ENCODE data around the gene CSK.

The CSK gene

GRCh38 chr15:74792227-74793016, 10.5 kb downstream of the CSK start:
- Histone ChIP-seq H3K27me3 (ENCODE audit: control insufficient read depth in 5 of 5, insufficient read depth in 4 of 5, low read length in 5 of 5) (no peaks in the 10 kb centered on the region), H3K36me3 (ENCODE audit: control insufficient read depth in 5 of 5, insufficient read depth in 5 of 5, low read length in 5 of 5) (peaks cover 0 to 11% (median 2%) of the 10 kb centered on the region in 5 donors), H3K27ac (ENCODE audit: low read depth, low read length) (no peak overlapping the region), H3K9me3 (ENCODE audit: control insufficient read depth in 5 of 5, low read length in 5 of 5) (no peaks in the 10 kb centered on the region), H3K9ac (ENCODE audit: low read length in 5 of 5) (peak overlapping the region in 2 of 5 donors; percentile 28 to 48), H3K4me1 (ENCODE audit: control insufficient read depth in 5 of 5, insufficient read depth in 5 of 5, low read length in 5 of 5) (peaks cover 19 to 65% (median 59%) of the 10 kb centered on the region in 5 donors), H3K4me3 (ENCODE audit: low read depth in 1 of 5, low read length in 5 of 5) (no peak overlapping the region)

DNA sequence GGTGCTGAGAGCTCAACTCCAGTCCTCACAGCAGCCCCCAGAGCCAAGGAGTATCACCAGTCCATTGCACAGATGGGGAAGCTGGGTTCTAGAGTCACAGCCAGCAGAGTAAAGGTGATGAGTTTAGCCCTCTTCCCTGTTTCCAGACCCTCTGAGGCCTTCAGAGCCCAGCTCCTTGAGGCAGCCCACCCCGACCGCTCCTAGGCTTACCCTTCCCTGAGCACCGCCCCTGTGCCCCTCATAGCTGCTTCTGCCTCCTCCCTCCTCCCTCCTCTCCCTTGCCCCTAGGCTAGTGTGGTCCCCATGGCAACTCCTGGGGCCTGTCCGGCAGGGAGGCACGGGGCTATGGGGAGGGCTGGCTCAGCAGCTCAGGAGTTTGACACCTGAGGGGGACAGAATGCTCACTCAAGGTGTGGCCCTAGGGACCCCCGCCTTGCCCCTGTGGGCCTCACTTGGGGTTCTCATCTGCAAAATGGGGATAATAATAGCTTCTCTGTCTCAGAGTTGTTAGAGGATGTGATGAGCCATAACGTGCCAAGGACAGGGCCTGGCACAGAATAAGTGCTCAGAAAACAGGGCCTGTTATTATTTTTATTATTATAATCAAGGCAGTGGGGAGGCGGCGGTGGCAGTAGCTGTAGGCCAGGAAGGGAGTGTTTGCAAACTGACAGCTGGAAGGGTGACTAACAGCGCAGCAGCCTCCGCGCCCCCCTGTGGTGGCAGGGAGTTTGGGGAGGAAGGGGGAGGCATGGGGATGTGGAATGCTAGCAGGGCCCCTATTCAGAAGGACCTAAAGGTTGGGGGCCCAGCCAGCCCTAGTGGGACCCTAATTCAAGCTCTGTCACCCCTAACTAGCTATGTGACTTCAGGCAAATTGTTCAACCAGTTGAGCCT, 11.5 kb downstream of the CSK start:
- Histone ChIP-seq H3K27ac (ENCODE audit: low read depth, low read length) (no peak overlapping the region), H3K27me3 (ENCODE audit: control insufficient read depth in 5 of 5, insufficient read depth in 4 of 5, low read length in 5 of 5) (no peaks in the 10 kb centered on the region), H3K4me1 (ENCODE audit: control insufficient read depth in 5 of 5, insufficient read depth in 5 of 5, low read length in 5 of 5) (peaks cover 13 to 56% (median 49%) of the 10 kb centered on the region in 5 donors), H3K9me3 (ENCODE audit: control insufficient read depth in 5 of 5, low read length in 5 of 5) (no peaks in the 10 kb centered on the region), H3K9ac (ENCODE audit: low read length in 5 of 5) (peak overlapping the region in 1 of 5 donors; percentile 12), H3K4me3 (ENCODE audit: low read depth in 1 of 5, low read length in 5 of 5) (no peak overlapping the region), H3K36me3 (ENCODE audit: control insufficient read depth in 5 of 5, insufficient read depth in 5 of 5, low read length in 5 of 5) (peaks cover 0 to 20% (median 5%) of the 10 kb centered on the region in 5 donors)

GRCh38 chr15:74794248-74794969, 12.5 kb downstream of the CSK start:
- Histone ChIP-seq H3K27me3 (ENCODE audit: control insufficient read depth in 5 of 5, insufficient read depth in 4 of 5, low read length in 5 of 5) (no peaks in the 10 kb centered on the region), H3K4me3 (ENCODE audit: low read depth in 1 of 5, low read length in 5 of 5) (no peak overlapping the region), H3K9ac (ENCODE audit: low read length in 5 of 5) (peak overlapping the region in 1 of 5 donors; percentile 16), H3K4me1 (ENCODE audit: control insufficient read depth in 5 of 5, insufficient read depth in 5 of 5, low read length in 5 of 5) (peaks cover 12 to 50% (median 40%) of the 10 kb centered on the region in 5 donors), H3K36me3 (ENCODE audit: control insufficient read depth in 5 of 5, insufficient read depth in 5 of 5, low read length in 5 of 5) (peaks cover 0 to 31% (median 14%) of the 10 kb centered on the region in 5 donors), H3K27ac (ENCODE audit: low read depth, low read length) (no peak overlapping the region), H3K9me3 (ENCODE audit: control insufficient read depth in 5 of 5, low read length in 5 of 5) (no peaks in the 10 kb centered on the region)

- Histone ChIP-seq H3K36me3 (ENCODE audit: control insufficient read depth in 5 of 5, insufficient read depth in 5 of 5, low read length in 5 of 5) (peaks cover 0 to 36% (median 18%) of the 10 kb centered on the region in 5 donors), H3K9me3 (ENCODE audit: control insufficient read depth in 5 of 5, low read length in 5 of 5) (no peaks in the 10 kb centered on the region), H3K4me1 (ENCODE audit: control insufficient read depth in 5 of 5, insufficient read depth in 5 of 5, low read length in 5 of 5) (peaks cover 10 to 50% (median 40%) of the 10 kb centered on the region in 5 donors), H3K9ac (ENCODE audit: low read length in 5 of 5) (peak overlapping the region in 1 of 5 donors; percentile 16), H3K27ac (ENCODE audit: low read depth, low read length) (no peak overlapping the region), H3K4me3 (ENCODE audit: low read depth in 1 of 5, low read length in 5 of 5) (no peak overlapping the region), H3K27me3 (ENCODE audit: control insufficient read depth in 5 of 5, insufficient read depth in 4 of 5, low read length in 5 of 5) (no peaks in the 10 kb centered on the region)
Observed at GRCh38 chr15:74794970-74795349, 13.1 kb downstream of the CSK start.

DNA sequence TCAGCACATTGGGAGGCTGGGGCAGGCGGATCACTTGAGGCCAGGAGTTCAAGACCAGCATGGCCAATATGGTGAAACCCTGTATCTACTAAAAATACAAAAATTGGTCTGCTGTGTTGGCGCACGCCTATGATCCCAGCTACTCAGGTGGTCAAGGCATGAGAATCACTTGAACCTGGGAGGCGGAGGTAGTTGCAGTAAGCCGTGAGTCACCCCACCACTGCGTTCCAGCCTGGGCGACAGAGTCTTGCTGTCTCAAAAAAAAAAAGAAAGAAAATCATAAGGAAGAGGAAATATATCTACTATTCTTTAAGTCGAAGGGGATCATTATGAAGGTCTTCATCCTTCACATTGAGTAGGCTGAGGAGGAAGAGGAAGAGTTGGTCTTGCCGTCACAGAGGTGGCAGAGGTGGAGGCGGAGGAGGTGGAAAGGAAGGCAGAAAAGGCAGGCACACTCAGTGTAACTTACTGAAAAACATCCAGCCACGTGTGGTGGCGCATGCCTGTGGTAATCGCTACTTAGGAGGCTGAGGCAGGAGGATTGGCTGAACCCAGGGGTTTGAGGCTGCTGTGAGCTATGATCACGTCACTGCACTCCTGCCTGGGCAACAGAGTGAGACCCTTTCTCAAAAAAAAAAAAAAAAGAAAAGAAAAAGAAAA, 14.2 kb downstream of the CSK start:
- no peaks in the 10 kb centered on the region for H3K27me3 ChIP-seq (ENCODE audit: control insufficient read depth in 5 of 5, insufficient read depth in 4 of 5, low read length in 5 of 5)
- H3K4me1 ChIP-seq (ENCODE audit: control insufficient read depth in 5 of 5, insufficient read depth in 5 of 5, low read length in 5 of 5), result peaks cover 5 to 47% (median 34%) of the 10 kb centered on the region in 5 donors
- H3K27ac ChIP-seq (ENCODE audit: low read depth, low read length), result no peak overlapping the region
- no peak overlapping the region for H3K4me3 ChIP-seq (ENCODE audit: low read depth in 1 of 5, low read length in 5 of 5)
- no peaks in the 10 kb centered on the region for H3K9me3 ChIP-seq (ENCODE audit: control insufficient read depth in 5 of 5, low read length in 5 of 5)
- H3K36me3 ChIP-seq (ENCODE audit: control insufficient read depth in 5 of 5, insufficient read depth in 5 of 5, low read length in 5 of 5), result peaks cover 0 to 45% (median 25%) of the 10 kb centered on the region in 5 donors
- no peak overlapping the region for H3K9ac ChIP-seq (ENCODE audit: low read length in 5 of 5)

- peaks cover 0 to 70% (median 49%) of the 10 kb centered on the region in 5 donors for H3K36me3 ChIP-seq (ENCODE audit: control insufficient read depth in 5 of 5, insufficient read depth in 5 of 5, low read length in 5 of 5)
- H3K27me3 ChIP-seq (ENCODE audit: control insufficient read depth in 5 of 5, insufficient read depth in 4 of 5, low read length in 5 of 5), result no peaks in the 10 kb centered on the region
- no peak overlapping the region for H3K9ac ChIP-seq (ENCODE audit: low read length in 5 of 5)
- peaks cover 5 to 23% (median 11%) of the 10 kb centered on the region in 5 donors for H3K4me1 ChIP-seq (ENCODE audit: control insufficient read depth in 5 of 5, insufficient read depth in 5 of 5, low read length in 5 of 5)
- H3K9me3 ChIP-seq (ENCODE audit: control insufficient read depth in 5 of 5, low read length in 5 of 5), result no peaks in the 10 kb centered on the region
- no peak overlapping the region for H3K27ac ChIP-seq (ENCODE audit: low read depth, low read length)
- H3K4me3 ChIP-seq (ENCODE audit: low read depth in 1 of 5, low read length in 5 of 5), result no peak overlapping the region
Observed at GRCh38 chr15:74798388-74799254, 16.7 kb downstream of the CSK start.

DNA sequence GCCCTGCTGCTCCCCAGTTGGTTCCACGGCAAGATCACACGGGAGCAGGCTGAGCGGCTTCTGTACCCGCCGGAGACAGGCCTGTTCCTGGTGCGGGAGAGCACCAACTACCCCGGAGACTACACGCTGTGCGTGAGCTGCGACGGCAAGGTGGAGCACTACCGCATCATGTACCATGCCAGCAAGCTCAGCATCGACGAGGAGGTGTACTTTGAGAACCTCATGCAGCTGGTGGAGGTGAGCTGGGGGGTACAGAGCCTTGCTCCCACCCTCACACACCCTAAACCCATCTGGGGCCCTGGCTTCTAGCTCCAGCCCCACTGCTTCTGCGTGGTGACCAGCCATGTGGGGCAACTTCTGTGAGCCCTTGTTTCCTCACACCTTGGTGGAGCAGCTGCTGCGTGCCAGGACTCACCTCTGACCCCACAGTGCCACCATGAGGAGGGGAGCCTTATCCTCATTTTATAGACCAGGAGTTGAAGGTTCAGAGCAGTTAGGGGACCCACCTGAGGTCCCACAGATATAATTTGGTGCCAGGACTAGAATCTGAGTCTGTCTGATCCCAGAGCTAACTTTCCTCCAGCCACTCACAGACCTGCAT, 17.5 kb downstream of the CSK start:
- Histone ChIP-seq H3K27ac (ENCODE audit: low read depth, low read length) (no peak overlapping the region), H3K4me3 (ENCODE audit: low read depth in 1 of 5, low read length in 5 of 5) (no peak overlapping the region), H3K4me1 (ENCODE audit: control insufficient read depth in 5 of 5, insufficient read depth in 5 of 5, low read length in 5 of 5) (peaks cover 5 to 23% (median 11%) of the 10 kb centered on the region in 5 donors)

DNA sequence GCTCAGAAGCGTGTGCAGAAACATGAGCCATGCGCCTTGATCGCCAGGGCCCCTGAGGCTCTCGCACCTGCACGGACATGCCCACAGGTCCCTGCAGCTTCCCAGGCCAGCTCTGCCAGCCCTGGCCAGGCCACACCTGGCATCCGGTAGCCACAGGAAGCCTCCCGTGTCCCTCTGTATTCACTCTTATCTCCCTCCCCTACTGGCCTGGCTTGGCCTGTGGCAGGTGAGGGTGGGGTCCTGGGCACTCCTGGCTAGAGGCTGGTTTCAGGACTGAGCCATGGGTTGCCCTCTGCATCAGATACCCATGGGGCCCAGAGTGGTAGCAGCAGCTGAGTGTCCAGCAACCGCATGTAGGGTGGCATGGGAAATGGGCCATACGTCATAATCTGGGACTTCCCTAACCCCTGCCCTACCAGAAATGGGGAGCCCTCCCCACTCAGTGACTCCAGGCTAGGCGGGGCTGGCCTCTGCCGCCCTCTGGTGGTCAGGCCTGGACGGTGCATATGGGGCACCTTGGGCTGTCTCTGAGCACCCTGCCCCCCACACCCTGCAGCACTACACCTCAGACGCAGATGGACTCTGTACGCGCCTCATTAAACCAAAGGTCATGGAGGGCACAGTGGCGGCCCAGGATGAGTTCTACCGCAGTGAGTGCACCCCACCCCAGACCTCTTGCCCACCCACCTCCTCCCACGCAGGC, 18.1 kb downstream of the CSK start:
- Histone ChIP-seq H3K9ac (ENCODE audit: low read length in 5 of 5) (peak overlapping the region in 1 of 5 donors; percentile 54), H3K4me3 (ENCODE audit: low read depth in 1 of 5, low read length in 5 of 5) (no peak overlapping the region), H3K27me3 (ENCODE audit: control insufficient read depth in 5 of 5, insufficient read depth in 4 of 5, low read length in 5 of 5) (no peaks in the 10 kb centered on the region), H3K4me1 (ENCODE audit: control insufficient read depth in 5 of 5, insufficient read depth in 5 of 5, low read length in 5 of 5) (peaks cover 5 to 18% (median 11%) of the 10 kb centered on the region in 5 donors), H3K36me3 (ENCODE audit: control insufficient read depth in 5 of 5, insufficient read depth in 5 of 5, low read length in 5 of 5) (peaks cover 3 to 72% (median 57%) of the 10 kb centered on the region in 5 donors), H3K9me3 (ENCODE audit: control insufficient read depth in 5 of 5, low read length in 5 of 5) (no peaks in the 10 kb centered on the region), H3K27ac (ENCODE audit: low read depth, low read length) (no peak overlapping the region)

More for the DNA sequence above, 17.5 kb downstream of the CSK start:
- H3K9ac ChIP-seq (ENCODE audit: low read length in 5 of 5), result peak overlapping the region in 1 of 5 donors; percentile 54
- H3K9me3 ChIP-seq (ENCODE audit: control insufficient read depth in 5 of 5, low read length in 5 of 5), result no peaks in the 10 kb centered on the region
- H3K36me3 ChIP-seq (ENCODE audit: control insufficient read depth in 5 of 5, insufficient read depth in 5 of 5, low read length in 5 of 5), result peaks cover 3 to 78% (median 57%) of the 10 kb centered on the region in 5 donors
- H3K27me3 ChIP-seq (ENCODE audit: control insufficient read depth in 5 of 5, insufficient read depth in 4 of 5, low read length in 5 of 5), result no peaks in the 10 kb centered on the region
